Pulmonary artery endothelial cell (primary cell): ENCODE measurements around the gene GTPBP2. TPM values are rescaled to one million over a fixed set of nuclear protein-coding genes. Genes with fewer than 3 reads are reported as not detected.
A peak's percentile ranks its signal among the peaks of the same experiment; 100 is the strongest.
"Not testable (repeated sequence)": the region's sequence is repeated elsewhere in the genome, so short reads cannot be mapped to it uniquely, and the experiment has no call there.

Experiments used
- DNase-seq: peaks from one replicate; pipeline ENCODE4 v3.0.0-alpha.2; 2011; ENCODE audit warnings: low read depth, low spot score
- total RNA-seq: library from RNA; depleted of rRNA; stranded (reverse); fragments of >200 nt; gene quantifications from 2 replicates; pipeline ENCODE4 v1.2.3, GENCODE V29; 2014

GTPBP2 gene
- total RNA-seq, 1 donor from 2014 or later: 40.5 TPM

GRCh38 chr6:43658161-43658560 is 29.1 kb upstream of the GTPBP2 start:
- no peak for DNase-seq

GRCh38 chr6:43657221-43657802 is 28.2 kb upstream of the GTPBP2 start:
- no peak for DNase-seq

GRCh38 chr6:43652822-43653221 is 23.8 kb upstream of the GTPBP2 start:
- DNase-seq: not testable (repeated sequence)

DNA sequence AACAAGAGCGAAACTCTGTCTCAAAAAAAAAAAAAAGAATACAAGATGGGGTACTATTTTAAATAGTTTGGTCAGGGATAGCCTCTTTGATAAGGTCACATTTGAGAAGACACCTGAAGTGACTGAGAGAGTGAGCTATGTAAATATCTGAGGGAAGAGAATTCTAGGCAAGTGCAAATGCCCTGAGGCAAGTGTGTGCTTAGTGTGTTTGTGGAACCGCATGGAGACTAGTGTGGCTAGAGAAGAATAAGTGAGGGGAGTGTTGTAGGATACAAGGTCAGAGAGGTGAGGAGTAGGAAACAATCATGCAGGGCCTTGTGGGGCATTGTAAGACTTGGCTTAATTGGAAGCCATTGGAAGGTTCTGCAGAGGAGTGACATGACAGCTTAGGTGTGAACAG is 19.2 kb upstream of the GTPBP2 start:
- no peak for DNase-seq

- DNase-seq: no peak
Observed at GRCh38 chr6:43647613-43648012, 18.5 kb upstream of the GTPBP2 start.

DNA sequence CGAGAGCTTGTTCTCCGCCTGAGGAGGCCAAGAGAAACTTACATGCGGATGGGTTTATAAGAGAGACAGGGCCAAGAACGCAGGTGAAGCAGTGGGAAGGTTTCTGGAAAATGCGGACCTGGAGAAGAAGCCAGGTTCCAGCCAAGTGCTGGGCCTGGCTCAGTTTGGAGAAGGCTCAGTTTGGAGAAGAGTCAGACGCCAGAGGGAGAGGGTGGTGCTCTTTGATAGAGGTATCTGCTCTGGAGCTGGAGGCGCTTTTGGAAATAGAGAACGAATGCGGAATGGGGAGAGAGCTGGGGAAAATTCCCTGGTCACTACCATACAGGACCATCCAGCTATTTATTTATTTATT is 16.5 kb upstream of the GTPBP2 start:
- no peak for DNase-seq

DNA sequence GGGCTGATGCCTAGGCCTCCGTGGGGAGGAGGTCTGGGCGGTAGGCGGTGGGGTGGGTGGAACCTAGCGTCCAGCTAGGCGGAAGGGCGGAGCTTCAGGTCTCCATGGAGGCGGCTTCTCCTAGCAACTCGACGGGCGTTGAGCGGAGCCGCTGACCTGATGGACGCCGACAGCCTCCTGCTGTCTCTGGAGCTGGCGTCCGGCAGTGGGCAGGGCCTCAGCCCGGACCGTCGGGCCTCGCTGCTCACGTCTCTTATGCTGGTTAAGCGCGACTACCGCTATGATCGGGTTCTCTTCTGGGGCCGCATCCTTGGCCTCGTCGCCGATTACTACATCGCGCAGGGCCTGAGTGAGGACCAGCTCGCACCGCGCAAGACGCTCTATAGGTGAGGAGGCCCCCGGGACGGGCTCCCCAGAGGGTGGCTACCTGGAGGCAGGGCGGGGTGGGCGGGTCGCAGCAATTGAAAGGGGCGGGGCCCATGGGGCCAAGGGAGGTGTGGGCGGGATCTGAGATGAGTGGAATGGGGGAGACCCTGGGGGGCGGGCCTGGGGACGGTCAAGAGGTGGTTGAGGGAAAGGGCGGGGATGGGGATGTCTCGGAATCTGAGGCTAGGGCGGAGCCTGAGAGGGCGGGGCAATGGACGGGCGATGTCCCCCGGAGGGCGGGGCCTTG is 16.0 kb upstream of the GTPBP2 start, which contains the start of gene RSPH9:
RSPH9 (plus strand) TSS at position 97 of the 673 bp plus-strand sequence; CDS start at position 160, 63 bp downstream.
- no peak for DNase-seq

DNA sequence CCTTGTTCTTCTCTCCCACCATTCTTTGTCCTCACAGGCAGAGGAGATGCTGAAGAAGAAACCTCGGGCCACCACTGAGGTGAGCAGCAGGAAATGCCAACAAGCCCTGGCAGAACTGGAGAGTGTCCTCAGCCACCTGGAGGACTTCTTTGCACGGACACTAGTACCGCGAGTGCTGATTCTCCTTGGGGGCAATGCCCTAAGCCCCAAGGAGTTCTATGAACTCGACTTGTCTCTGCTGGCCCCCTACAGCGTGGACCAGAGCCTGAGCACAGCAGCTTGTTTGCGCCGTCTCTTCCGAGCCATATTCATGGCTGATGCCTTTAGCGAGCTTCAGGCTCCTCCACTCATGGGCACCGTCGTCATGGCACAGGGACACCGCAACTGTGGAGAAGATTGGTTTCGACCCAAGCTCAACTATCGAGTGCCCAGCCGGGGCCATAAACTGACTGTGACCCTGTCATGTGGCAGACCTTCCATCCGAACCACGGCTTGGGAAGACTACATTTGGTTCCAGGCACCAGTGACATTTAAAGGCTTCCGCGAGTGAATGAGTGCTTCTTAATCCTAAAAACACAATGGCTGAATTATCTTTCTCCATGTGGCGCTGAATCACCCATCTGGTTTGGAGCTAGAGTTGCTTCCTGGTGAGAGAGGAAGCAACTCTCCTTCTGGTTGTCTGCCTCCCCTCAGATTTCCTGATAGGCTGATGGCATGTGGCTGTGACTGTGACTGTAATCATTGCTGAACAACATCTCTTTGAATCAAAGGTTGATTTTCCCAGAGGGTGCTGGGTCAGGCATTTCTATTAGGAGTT is 11.1 kb upstream of the GTPBP2 start:
- DNase-seq: no peak

- DNase-seq: no peak
Observed at GRCh38 chr6:43636308-43636659, 7.2 kb upstream of the GTPBP2 start.

GRCh38 chr6:43635387-43636307 is 6.6 kb upstream of the GTPBP2 start, which contains the start of gene MAD2L1BP:
Gene MAD2L1BP (plus strand): TSS chr6:43635840. CDS start chr6:43635876, 36 bp downstream.
- no peak for DNase-seq

DNA sequence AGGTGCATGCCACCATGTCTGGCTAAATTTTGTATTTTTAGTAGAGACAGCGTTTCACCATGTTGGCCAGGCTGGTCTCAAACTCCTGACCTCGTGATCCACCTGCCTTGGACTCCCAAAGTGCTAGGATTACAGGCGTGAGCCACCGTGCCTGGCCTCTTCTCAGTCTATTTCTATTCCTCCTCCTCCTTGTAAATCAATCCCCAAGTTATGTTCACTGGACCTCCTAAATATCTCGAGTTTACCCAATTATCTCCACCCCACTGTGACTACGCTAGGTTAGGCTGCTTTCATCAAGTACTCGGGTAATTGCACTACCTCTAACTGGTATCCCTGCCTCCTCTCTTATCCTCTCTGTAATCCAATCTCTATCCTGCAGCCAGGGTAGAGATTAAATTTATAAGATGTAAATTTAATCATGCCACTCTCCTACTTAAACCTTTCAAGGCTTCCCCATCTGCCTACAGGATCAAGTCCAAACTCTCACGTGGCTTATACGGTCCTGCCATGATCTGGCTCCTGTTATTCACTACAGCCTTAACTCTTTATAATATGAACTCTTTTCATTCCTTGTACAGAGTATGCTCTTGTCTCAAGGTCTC is 5.7 kb upstream of the GTPBP2 start:
- DNase-seq: no peak

- DNase-seq: not testable (repeated sequence)
Observed at GRCh38 chr6:43633002-43633401, 3.9 kb upstream of the GTPBP2 start.

- no peak for DNase-seq
Observed at GRCh38 chr6:43630980-43631619, 2.0 kb upstream of the GTPBP2 start.

- peak; percentile 88 for DNase-seq
Observed at GRCh38 chr6:43629505-43630300, 639 bp upstream of the GTPBP2 start.

DNA sequence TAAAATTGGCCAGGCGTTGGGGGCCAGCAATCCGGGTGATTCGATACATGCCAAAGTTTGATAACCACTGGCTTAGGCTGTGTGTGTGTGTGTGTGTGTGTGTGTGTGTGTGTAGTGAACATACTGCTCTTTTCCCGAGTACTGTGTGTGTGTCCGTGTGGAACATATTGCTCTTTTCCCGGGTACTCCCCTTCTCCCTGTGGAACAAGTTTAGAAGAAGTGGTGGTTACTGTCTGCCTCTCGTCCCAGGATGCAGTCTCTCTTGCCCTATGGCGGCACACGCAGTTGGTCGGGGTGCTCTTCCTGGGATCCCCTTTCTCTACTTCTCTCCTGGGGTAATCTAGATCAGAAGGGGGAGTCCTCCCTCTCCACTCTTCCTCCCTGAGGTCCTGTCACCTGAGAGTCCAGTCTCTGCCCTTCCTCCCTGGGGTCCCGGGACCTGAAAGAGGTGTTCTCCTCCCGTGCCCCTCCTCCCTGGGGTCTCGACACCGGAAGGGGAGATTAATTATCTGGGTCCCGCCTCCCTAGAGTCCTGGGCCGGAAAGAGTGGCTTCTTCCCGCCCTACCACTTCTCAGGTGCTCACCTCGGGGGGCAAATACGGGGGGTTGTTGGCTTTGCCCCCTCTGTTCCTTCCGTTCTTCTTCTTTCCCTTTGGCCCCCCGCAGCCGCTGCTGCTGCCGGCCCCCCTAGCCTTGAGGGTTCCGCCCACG is 516 bp downstream of the GTPBP2 start:
- no peak for DNase-seq

DNA sequence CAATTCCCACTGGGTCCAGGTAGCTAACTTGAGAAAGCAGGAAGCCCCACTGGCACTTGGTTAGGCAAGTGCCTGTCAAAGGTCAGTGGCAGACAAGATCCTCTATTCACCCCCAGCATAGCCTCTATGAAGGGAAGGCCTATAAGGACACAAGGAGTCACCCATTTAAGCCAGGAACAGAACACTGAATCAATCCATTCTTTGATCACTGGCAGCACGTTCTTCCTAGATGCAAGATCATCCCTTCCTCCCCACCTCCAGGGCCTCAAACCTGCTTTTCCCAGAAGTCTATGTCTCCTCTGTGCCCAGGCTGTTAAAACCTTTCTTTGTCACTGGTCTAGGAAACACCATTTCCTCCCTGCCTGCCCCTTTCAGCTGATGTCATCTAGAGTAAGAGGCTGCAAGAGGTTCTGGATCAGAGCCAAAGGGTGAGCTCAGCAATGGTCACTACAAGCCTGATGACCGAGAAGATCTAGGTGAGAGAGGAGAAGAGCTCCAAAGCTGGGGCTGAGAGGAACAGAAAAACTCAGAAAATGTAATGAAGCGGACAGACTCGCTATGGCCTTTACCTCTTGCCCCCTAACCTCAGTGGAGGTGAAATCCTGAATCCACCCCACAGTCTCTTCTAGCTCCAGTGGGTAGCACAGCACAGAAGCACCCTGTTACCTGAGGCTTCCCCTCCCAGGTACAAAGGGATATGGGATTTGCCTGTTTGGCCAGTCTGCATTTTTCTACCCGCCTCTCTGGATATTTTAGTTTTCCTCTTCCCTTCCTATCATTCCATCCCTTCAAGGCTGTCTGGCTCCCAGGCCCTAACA is 1.8 kb downstream of the GTPBP2 start:
- peak; percentile 91 for DNase-seq

DNA sequence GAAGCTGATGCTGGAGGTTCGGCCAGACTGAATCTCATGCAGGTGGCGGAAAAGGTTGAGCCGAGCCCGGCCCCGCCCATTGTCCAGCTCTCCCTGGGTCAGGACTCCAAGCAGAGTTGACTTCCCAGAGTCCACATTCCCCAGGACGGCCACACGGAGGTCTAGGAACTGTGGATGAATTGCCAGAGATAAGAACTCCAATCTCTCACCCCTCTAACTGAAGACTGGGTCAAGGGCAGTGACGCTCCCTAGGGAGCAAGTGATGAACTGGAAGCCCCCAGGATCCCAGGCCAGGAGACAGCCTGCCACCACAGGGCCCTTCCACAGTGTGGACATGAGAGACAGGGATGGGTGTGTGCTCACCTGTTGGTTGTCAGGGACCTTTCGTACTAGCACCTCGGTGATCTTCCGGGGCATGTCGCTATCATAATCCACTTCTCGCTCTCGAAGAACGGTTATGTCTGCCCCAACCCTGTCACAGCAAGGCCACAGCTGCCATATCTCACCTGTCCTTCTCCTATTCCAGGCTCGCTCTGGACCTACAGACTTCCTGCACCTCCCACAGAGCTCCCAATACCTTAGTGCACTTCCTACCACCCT is 3.6 kb downstream of the GTPBP2 start:
- no peak for DNase-seq
